ENCODE data around the gene MTAP. TPM values are rescaled to one million over a fixed set of nuclear protein-coding genes. Genes with fewer than 3 reads are reported as not detected.

MTAP gene
- total and polyA plus RNA-seq, 9 of the 15 experiments (the other 6 are each of a cell fraction or from before 2014, with no cell fraction given), result 0.07 TPM; not detected in 8

DNA sequence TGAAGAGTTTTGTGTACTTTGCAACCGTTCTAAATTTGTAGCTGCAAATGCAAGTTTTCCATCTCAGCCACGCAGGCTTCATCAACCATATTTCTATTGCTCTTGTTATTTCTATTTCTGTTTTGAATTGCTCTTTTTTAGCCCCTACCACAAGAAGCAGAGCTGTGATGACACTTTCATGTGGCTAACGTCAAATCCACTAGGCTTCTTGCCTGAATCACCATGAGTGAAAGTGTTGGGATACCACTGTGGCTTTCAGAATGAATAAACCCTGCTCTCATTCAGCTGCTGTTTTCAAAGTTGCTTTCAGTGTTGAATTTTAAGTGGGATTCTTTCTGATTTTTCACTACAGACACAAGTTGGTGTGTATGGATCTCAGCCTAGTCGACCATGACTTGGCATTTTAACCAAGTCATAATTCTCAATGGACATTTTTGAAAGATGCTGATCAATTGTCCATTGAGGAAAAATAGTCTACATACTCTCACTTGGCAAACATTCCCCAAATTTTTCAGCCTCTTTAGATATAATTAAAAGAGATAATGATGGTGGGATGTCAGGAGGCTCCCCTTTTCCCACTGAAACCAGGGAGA, 41.0 kb upstream of the MTAP start:
- DNase-seq (ENCODE audit: extremely low read depth in 1 of 4, low spot score in 3 of 4) (no peak), ATAC-seq (no peak), FAIRE-seq (no peak)
- Histone ChIP-seq H3K9ac (ENCODE audit: insufficient read depth in 1 of 2, low read depth in 2 of 2, low read length in 2 of 2) (no peak overlapping the region), H3K4me2 (ENCODE audit: insufficient read depth, low read length) (no peak overlapping the region), H3K9me3 (replicated peaks; ENCODE audit: control insufficient read depth, insufficient read depth, low read depth, low read length) (no peaks in the 10 kb centered on the region), H3K36me3 (ENCODE audit: control insufficient read depth, insufficient read depth, low read length) (no peaks in the 10 kb centered on the region), H3K4me3 (no peak overlapping the region), H2AFZ (ENCODE audit: low read depth, low read length) (no peak overlapping the region), H4K20me1 (replicated peaks; ENCODE audit: control insufficient read depth, insufficient read depth, low read length) (no peaks in the 10 kb centered on the region), H3K4me1 (replicated peaks in 1 of 2; ENCODE audit: control insufficient read depth in 2 of 2, insufficient read depth in 2 of 2, low read length in 2 of 2) (no peaks in the 10 kb centered on the region), H3K27ac (ENCODE audit: extremely low read depth, low read depth, low read length) (no peak overlapping the region), H3K9me1 (ENCODE audit: control insufficient read depth, insufficient read depth, low read length) (no peaks in the 10 kb centered on the region), H3K79me2 (ENCODE audit: control insufficient read depth, insufficient read depth, low read length) (no peaks in the 10 kb centered on the region), H3K27me3 (ENCODE audit: control insufficient read depth in 2 of 2, insufficient read depth in 2 of 2, low read length in 2 of 2) (no peaks in the 10 kb centered on the region)
- ChIA-PET POLR2A (no interaction called here), CTCF (ENCODE audit: low intra/inter-chr PET ratio) (no interaction called here)
- TF ChIP-seq CEBPB (tag; IDR thresholded peaks at IDR 0.05) (no peak), GATA2 (CRISPR knock-in tag; IDR thresholded peaks at IDR 0.05) (no peak), ZNF174 (CRISPR knock-in tag; IDR thresholded peaks at IDR 0.05) (no peak), CEBPZ (IDR thresholded peaks at IDR 0.05; ENCODE audit: borderline replicate concordance, low read depth, low read length) (no peak), KDM1A (IDR thresholded peaks at IDR 0.05) (no peak), ELF2 (CRISPR knock-in tag; IDR thresholded peaks at IDR 0.05) (no peak), THRA (IDR thresholded peaks at IDR 0.05) (no peak), MAFK (IDR thresholded peaks at IDR 0.05; ENCODE audit: low read length) (no peak)
- TF ChIP-seq, protein P1, sequence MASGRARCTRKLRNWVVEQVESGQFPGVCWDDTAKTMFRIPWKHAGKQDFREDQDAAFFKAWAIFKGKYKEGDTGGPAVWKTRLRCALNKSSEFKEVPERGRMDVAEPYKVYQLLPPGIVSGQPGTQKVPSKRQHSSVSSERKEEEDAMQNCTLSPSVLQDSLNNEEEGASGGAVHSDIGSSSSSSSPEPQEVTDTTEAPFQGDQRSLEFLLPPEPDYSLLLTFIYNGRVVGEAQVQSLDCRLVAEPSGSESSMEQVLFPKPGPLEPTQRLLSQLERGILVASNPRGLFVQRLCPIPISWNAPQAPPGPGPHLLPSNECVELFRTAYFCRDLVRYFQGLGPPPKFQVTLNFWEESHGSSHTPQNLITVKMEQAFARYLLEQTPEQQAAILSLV (tag; IDR thresholded peaks at IDR 0.05), result no peak
- in situ Hi-C loops (cut with MboI) (no loop called here), intact Hi-C loops (cut with micrococcal nuclease) (no loop called here)
- no CpG with 5 or more reads among the region's 4 CpGs for WGBS (ENCODE audit: insufficient coverage, low coverage, missing lambda C conversion rate)
- BruUV-seq (replicated peaks), result no TSS peak
